Skeletal muscle cell (primary cell): ENCODE data around the gene SLC9A2.

Source experiments
- DNase-seq: peaks from one replicate; pipeline ENCODE4 v3.0.0-alpha.2; 2010; ENCODE audit warnings: low read depth
- H3K4me3 ChIP-seq: 2 replicates; pipeline ENCODE4 v1.5.1; 2011; ENCODE audit warnings: low read depth, mild to moderate bottlenecking, control low read depth, low read length, moderate library complexity

Gene SLC9A2

GRCh38 chr2:102619414-102620319, at the start of gene SLC9A2:
Gene SLC9A2, plus strand, starts transcription at chr2:102619553. Its CDS starts 296 bp downstream, at chr2:102619849.
- DNase-seq: no peak
- H3K4me3 ChIP-seq: peak within 1 kb of the TSS; percentile 49

- DNase-seq: no peak
- no peak overlapping the region for H3K4me3 ChIP-seq
These were observed 43.5 kb upstream of the SLC9A2 start for GRCh38 chr2:102575888-102576287.

GRCh38 chr2:102578376-102578775, 41.0 kb upstream of the SLC9A2 start:
- no peak for DNase-seq
- no peak overlapping the region for H3K4me3 ChIP-seq

- no peak overlapping the region for H3K4me3 ChIP-seq
- no peak for DNase-seq
These were observed 37.4 kb upstream of the SLC9A2 start for GRCh38 chr2:102581911-102582310.

GRCh38 chr2:102582845-102583244, 36.5 kb upstream of the SLC9A2 start:
- no peak for DNase-seq
- H3K4me3 ChIP-seq: no peak overlapping the region

- DNase-seq: no peak
- H3K4me3 ChIP-seq: no peak overlapping the region
These were observed 33.4 kb upstream of the SLC9A2 start for GRCh38 chr2:102585847-102586404.

GRCh38 chr2:102588213-102588939, 31.0 kb upstream of the SLC9A2 start:
- H3K4me3 ChIP-seq: no peak overlapping the region
- DNase-seq: no peak

GRCh38 chr2:102589444-102589843, 29.9 kb upstream of the SLC9A2 start:
- H3K4me3 ChIP-seq: no peak overlapping the region
- no peak for DNase-seq

GRCh38 chr2:102591491-102592045, 27.8 kb upstream of the SLC9A2 start:
- no peak for DNase-seq

GRCh38 chr2:102592601-102593000, 26.8 kb upstream of the SLC9A2 start:
- DNase-seq: no peak
- H3K4me3 ChIP-seq: no peak overlapping the region

More at GRCh38 chr2:102591491-102592045, 27.8 kb upstream of the SLC9A2 start:
- H3K4me3 ChIP-seq: no peak overlapping the region

- DNase-seq: no peak
These were observed 25.8 kb upstream of the SLC9A2 start for GRCh38 chr2:102593516-102593915.

GRCh38 chr2:102594445-102595016, 24.8 kb upstream of the SLC9A2 start:
- DNase-seq: no peak
- H3K4me3 ChIP-seq: no peak overlapping the region

More at GRCh38 chr2:102593516-102593915, 25.8 kb upstream of the SLC9A2 start:
- H3K4me3 ChIP-seq: no peak overlapping the region

GRCh38 chr2:102597788-102598187, 21.6 kb upstream of the SLC9A2 start:
- no peak for DNase-seq
- no peak overlapping the region for H3K4me3 ChIP-seq

GRCh38 chr2:102599486-102599885, 19.9 kb upstream of the SLC9A2 start:
- H3K4me3 ChIP-seq: no peak overlapping the region
- DNase-seq: no peak

GRCh38 chr2:102601730-102602129, 17.6 kb upstream of the SLC9A2 start:
- no peak overlapping the region for H3K4me3 ChIP-seq
- no peak for DNase-seq

- no peak for DNase-seq
- H3K4me3 ChIP-seq: no peak overlapping the region
These were observed 15.4 kb upstream of the SLC9A2 start for GRCh38 chr2:102603904-102604303.

GRCh38 chr2:102604769-102605168, 14.6 kb upstream of the SLC9A2 start:
- no peak overlapping the region for H3K4me3 ChIP-seq
- no peak for DNase-seq

- H3K4me3 ChIP-seq: no peak overlapping the region
- peak; percentile 30 for DNase-seq
These were observed 13.0 kb upstream of the SLC9A2 start for GRCh38 chr2:102606353-102606752.

GRCh38 chr2:102615620-102616436, 3.5 kb upstream of the SLC9A2 start:
- H3K4me3 ChIP-seq: no peak overlapping the region
- DNase-seq: no peak
